AG09319 (cell line): ENCODE results near the gene NFATC1.

ENCODE experiments used
- DNase-seq: peaks from one replicate; pipeline ENCODE4 v3.0.0-alpha.2; 2010; ENCODE audit warnings: low read depth; ENCODE audit errors: extremely low read depth
- TF ChIP-seq, protein P1 (sequence below): IDR thresholded peaks from 2 replicates; pipeline ENCODE4 v1.5.1; 2011; ENCODE audit warnings: low read depth, mild to moderate bottlenecking, inconsistent platforms, low read length, moderate library complexity

The NFATC1 gene

DNA sequence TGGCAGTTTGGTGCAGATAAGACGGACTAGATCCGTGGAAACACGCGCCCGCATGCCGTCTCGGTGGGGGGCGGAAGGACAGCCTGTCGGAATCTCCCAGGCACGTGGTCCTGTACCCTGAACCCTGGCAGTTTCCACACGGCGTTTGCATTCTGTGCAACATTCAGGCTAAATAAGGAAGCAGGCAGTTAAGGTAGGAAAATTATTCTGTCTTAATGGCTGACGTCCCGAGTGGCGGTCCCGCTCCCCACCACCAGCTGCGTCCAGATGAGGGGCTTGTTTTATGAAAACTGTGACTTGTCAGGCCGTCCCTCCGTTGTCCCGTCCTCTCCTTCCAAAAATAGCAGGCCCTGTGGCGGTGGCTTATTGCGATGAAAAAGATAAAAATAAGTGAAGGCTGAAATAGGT lies 120.2 kb downstream of the NFATC1 start:
- TF ChIP-seq, protein P1, sequence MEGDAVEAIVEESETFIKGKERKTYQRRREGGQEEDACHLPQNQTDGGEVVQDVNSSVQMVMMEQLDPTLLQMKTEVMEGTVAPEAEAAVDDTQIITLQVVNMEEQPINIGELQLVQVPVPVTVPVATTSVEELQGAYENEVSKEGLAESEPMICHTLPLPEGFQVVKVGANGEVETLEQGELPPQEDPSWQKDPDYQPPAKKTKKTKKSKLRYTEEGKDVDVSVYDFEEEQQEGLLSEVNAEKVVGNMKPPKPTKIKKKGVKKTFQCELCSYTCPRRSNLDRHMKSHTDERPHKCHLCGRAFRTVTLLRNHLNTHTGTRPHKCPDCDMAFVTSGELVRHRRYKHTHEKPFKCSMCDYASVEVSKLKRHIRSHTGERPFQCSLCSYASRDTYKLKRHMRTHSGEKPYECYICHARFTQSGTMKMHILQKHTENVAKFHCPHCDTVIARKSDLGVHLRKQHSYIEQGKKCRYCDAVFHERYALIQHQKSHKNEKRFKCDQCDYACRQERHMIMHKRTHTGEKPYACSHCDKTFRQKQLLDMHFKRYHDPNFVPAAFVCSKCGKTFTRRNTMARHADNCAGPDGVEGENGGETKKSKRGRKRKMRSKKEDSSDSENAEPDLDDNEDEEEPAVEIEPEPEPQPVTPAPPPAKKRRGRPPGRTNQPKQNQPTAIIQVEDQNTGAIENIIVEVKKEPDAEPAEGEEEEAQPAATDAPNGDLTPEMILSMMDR: no peak
- DNase-seq: no peak

DNA sequence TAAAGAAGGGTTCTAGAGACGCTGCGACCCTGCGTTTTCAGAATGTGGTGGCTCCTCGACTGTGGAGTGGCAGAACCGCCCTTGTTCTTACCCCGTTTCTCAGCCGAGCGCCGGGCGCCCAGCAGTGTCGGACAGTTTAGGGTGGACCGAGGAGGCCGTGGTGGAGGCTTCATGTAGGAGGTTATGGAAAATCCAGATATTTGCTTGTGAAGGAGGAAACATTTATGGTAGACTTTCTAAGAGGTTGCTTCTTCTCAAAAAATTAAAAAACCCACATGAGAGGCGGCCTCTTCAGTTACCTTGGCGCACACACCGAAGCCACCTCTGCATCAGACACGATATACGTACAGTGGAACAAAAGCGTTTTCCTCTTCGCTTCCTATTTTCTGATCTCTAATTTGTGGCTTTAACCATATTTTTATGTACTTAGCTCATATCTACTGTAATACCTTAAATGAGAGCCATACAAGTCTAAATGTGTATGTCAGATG lies 120.8 kb downstream of the NFATC1 start:
- TF ChIP-seq, protein P1: no peak
- no peak for DNase-seq

DNA sequence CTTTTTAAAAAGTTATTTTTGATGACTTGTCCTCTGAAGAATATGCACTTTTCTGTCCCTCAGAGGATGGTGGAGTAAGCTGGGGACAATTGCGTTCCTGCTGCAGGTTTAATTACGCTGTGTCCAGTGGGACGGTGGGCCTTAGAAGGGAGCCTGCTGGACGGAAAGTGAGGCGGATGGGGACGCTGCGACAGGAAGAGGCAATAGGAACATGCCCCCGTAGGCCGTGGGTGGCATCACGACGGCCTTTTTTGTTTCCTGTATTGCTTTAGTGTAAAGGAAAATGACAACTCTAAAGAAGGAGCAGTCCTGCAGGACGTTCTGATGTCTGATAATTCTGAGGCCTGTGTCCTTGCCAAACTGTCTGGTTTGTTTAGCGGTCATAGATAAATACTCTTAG lies 121.6 kb downstream of the NFATC1 start:
- DNase-seq: no peak
- TF ChIP-seq, protein P1: no peak

DNA sequence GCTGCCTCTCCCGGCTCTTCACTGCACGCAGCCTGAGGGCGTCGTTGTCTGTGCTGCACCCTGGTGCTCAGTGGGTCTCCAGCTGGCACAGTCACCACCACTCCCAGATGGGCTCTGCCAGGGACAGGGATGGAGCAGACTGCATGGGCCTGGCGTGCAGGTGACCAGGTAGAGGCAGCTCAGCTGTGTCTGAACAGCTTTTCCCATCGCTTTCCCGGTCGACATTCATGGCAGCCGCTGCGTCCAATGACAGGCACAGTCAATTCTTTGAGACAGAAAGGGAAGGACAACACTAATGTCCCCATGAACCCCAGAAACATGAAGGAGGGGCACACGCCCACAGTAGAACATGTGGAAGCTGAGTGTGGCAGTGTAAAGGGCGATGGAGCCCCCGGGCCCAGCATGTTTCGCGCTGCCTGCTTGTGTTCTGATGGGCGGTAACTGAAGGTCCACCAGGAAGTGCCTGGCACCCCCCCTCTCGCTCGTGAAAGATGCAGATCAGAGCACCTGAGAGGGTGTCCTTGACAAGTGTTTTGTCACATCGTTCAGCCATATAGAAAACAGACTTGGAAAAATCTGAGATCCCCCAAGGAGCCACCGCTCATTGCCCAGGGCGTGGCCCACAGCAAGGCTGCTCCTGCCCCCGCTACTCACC lies 122.4 kb downstream of the NFATC1 start:
- TF ChIP-seq, protein P1: no peak
- DNase-seq: no peak

DNA sequence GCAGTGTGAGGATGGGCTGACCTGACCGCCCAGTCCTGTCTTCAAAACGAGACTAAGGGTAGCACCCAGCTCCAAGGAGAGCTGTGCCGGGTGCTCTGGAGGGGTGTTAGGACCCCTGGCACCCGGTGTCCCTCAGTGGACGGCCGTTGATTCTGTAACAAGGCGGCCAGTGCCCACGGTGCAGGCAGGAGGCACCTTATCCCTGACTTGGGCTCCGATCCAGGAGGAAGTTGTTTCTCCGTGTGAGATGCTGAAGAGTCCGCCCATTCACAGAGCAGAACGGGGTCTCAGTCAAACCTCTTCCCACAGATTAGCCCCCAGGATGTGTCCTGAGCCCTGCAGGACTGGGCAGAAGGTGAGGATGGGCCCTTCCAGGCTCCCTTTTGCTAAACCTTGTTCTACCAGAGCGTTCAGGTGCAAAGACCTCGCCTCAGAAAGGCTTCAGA lies 123.0 kb downstream of the NFATC1 start:
- TF ChIP-seq, protein P1: no peak
- DNase-seq: no peak

DNA sequence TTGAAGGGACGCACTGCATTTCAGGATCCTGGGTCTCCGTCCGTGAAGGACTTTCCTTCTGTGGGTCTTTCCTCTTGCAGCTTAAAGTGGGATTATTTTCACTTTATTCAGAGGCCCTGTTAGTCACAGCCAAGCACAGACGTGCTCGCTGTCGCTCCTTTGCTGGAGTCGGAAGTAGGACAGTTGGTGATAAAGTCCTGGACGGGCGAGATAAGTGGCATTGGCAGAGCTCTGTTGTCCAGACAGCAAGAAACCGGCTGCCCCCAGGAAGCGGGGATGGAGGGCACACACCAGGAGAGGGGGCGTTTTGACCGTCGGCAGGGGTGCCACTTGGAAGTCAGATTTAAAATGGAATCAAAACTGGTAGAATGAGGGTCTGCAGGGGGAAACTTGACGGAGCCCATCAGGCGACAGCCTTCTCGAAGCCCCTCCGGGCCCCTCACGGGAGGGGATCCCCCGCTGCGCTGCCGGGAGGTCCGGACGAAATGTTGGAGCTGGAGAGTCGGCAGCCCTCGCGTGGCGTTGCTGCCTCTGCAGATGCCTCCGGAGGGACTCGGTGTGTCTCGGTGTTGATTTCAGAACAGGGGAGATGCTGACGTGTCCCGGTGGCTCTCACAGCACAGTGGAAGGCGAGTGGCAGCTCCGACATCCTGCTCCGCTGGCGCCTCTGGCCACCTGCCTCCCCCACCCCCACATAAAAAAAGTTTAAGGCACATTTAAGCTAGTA lies 124.2 kb downstream of the NFATC1 start:
- TF ChIP-seq, protein P1: no peak
- no peak for DNase-seq
